ENCODE data around the gene DEPDC5. TPM values are rescaled to one million over a fixed set of nuclear protein-coding genes. Genes with fewer than 3 reads are reported as not detected.

Gene DEPDC5
- total RNA-seq, 1 donor from 2014 or later = 13.6 TPM

- no peaks in the 10 kb centered on the region for H3K36me3 ChIP-seq (ENCODE audit: control insufficient read depth, insufficient read depth, low read length)
- DNase-seq (ENCODE audit: low read depth) = no peak
- no peaks in the 10 kb centered on the region for H3K27me3 ChIP-seq (ENCODE audit: control insufficient read depth, insufficient read depth, low read length)
- peak; percentile 22 for TF ChIP-seq CTCF (IDR thresholded peaks at IDR 0.05; ENCODE audit: insufficient read depth, low read length, poor library complexity, severe bottlenecking)
- no peak overlapping the region for H3K4me3 ChIP-seq (ENCODE audit: low read depth, low read length)
Observed at GRCh38 chr22:31836010-31836409, 82.2 kb downstream of the DEPDC5 start.

- H3K4me3 ChIP-seq (ENCODE audit: low read depth, low read length) = no peak overlapping the region
- no peak for TF ChIP-seq CTCF (IDR thresholded peaks at IDR 0.05; ENCODE audit: insufficient read depth, low read length, poor library complexity, severe bottlenecking)
- no peaks in the 10 kb centered on the region for H3K27me3 ChIP-seq (ENCODE audit: control insufficient read depth, insufficient read depth, low read length)
- no peak for DNase-seq (ENCODE audit: low read depth)
- H3K36me3 ChIP-seq (ENCODE audit: control insufficient read depth, insufficient read depth, low read length) = no peaks in the 10 kb centered on the region
Observed at GRCh38 chr22:31838917-31839316, 85.1 kb downstream of the DEPDC5 start.

GRCh38 chr22:31839986-31840385 lies 86.2 kb downstream of the DEPDC5 start:
- Histone ChIP-seq H3K27me3 (ENCODE audit: control insufficient read depth, insufficient read depth, low read length) (no peaks in the 10 kb centered on the region), H3K4me3 (ENCODE audit: low read depth, low read length) (no peak overlapping the region), H3K36me3 (ENCODE audit: control insufficient read depth, insufficient read depth, low read length) (no peaks in the 10 kb centered on the region)
- no peak for DNase-seq (ENCODE audit: low read depth)
- TF ChIP-seq CTCF (IDR thresholded peaks at IDR 0.05; ENCODE audit: insufficient read depth, low read length, poor library complexity, severe bottlenecking) = no peak

GRCh38 chr22:31840585-31840984 lies 86.8 kb downstream of the DEPDC5 start:
- H3K27me3 ChIP-seq (ENCODE audit: control insufficient read depth, insufficient read depth, low read length) = no peaks in the 10 kb centered on the region
- TF ChIP-seq CTCF (IDR thresholded peaks at IDR 0.05; ENCODE audit: insufficient read depth, low read length, poor library complexity, severe bottlenecking) = no peak
- H3K36me3 ChIP-seq (ENCODE audit: control insufficient read depth, insufficient read depth, low read length) = no peaks in the 10 kb centered on the region
- no peak for DNase-seq (ENCODE audit: low read depth)
- H3K4me3 ChIP-seq (ENCODE audit: low read depth, low read length) = no peak overlapping the region

GRCh38 chr22:31841078-31841827 lies 87.4 kb downstream of the DEPDC5 start:
- TF ChIP-seq CTCF (IDR thresholded peaks at IDR 0.05; ENCODE audit: insufficient read depth, low read length, poor library complexity, severe bottlenecking) = no peak
- DNase-seq (ENCODE audit: low read depth) = no peak
- Histone ChIP-seq H3K4me3 (ENCODE audit: low read depth, low read length) (no peak overlapping the region), H3K36me3 (ENCODE audit: control insufficient read depth, insufficient read depth, low read length) (no peaks in the 10 kb centered on the region), H3K27me3 (ENCODE audit: control insufficient read depth, insufficient read depth, low read length) (no peaks in the 10 kb centered on the region)

GRCh38 chr22:31843526-31843925 lies 89.7 kb downstream of the DEPDC5 start:
- no peaks in the 10 kb centered on the region for H3K36me3 ChIP-seq (ENCODE audit: control insufficient read depth, insufficient read depth, low read length)
- no peak for DNase-seq (ENCODE audit: low read depth)
- no peak for TF ChIP-seq CTCF (IDR thresholded peaks at IDR 0.05; ENCODE audit: insufficient read depth, low read length, poor library complexity, severe bottlenecking)
- H3K27me3 ChIP-seq (ENCODE audit: control insufficient read depth, insufficient read depth, low read length) = no peaks in the 10 kb centered on the region
- no peak overlapping the region for H3K4me3 ChIP-seq (ENCODE audit: low read depth, low read length)

Data from kidney epithelial cell (primary cell).